HL-60/S4 (cell line): ENCODE data around the gene FRMD5.
"Not testable (repeated sequence)": the region's sequence is repeated elsewhere in the genome, so short reads cannot be mapped to it uniquely, and the experiment has no call there.

Experiments used
- in situ Hi-C: fragments of 300-500 bp; cut with MboI; formaldehyde crosslinking; loops from 2 replicates; pipeline ENCODE4 v1.14.3; 2022; ENCODE audit warnings: low sequenced_read_pairs

FRMD5 gene

GRCh38 chr15:43871835-43872234, 323.2 kb downstream of the FRMD5 start:
- in situ Hi-C loops: no loop called here

GRCh38 chr15:43868406-43868805, 326.7 kb downstream of the FRMD5 start:
- in situ Hi-C loops: no loop called here

GRCh38 chr15:43867096-43867495, 328.0 kb downstream of the FRMD5 start:
- in situ Hi-C loops: no loop called here

- in situ Hi-C loops: not testable (repeated sequence)
Observed at GRCh38 chr15:43866636-43867035, 328.4 kb downstream of the FRMD5 start.

- in situ Hi-C loops: no loop called here
Observed at GRCh38 chr15:43859546-43859945, 335.5 kb downstream of the FRMD5 start.

GRCh38 chr15:43854801-43855200, 340.3 kb downstream of the FRMD5 start:
- in situ Hi-C loops: no loop called here

- in situ Hi-C loops: no loop called here
Observed at GRCh38 chr15:43852607-43853006, 342.5 kb downstream of the FRMD5 start.

GRCh38 chr15:43851251-43851650, 343.8 kb downstream of the FRMD5 start:
- in situ Hi-C loops: no loop called here

- in situ Hi-C loops: no loop called here
Observed at GRCh38 chr15:43845421-43845820, 349.6 kb downstream of the FRMD5 start.

GRCh38 chr15:43832485-43832884, 362.6 kb downstream of the FRMD5 start:
- in situ Hi-C loops: not testable (repeated sequence)

- in situ Hi-C loops: not testable (repeated sequence)
Observed at GRCh38 chr15:43831519-43832052, 363.5 kb downstream of the FRMD5 start.

GRCh38 chr15:43830691-43831275, 364.3 kb downstream of the FRMD5 start:
- in situ Hi-C loops: not testable (repeated sequence)

GRCh38 chr15:43829951-43830540, 365.0 kb downstream of the FRMD5 start:
- in situ Hi-C loops: not testable (repeated sequence)

GRCh38 chr15:43828061-43828657, 366.9 kb downstream of the FRMD5 start:
- in situ Hi-C loops: no loop called here

- in situ Hi-C loops: no loop called here
Observed at GRCh38 chr15:43826508-43827341, 368.3 kb downstream of the FRMD5 start, which contains the start of gene WDR76. TSS of gene WDR76 (plus strand) at chr15:43827002. CDS start at chr15:43827033, 31 bp downstream.

GRCh38 chr15:43826029-43826507, 369.0 kb downstream of the FRMD5 start:
- in situ Hi-C loops: no loop called here

- in situ Hi-C loops: not testable (repeated sequence)
Observed at GRCh38 chr15:43825305-43825704, 369.8 kb downstream of the FRMD5 start.

- in situ Hi-C loops: no loop called here
Observed at GRCh38 chr15:43824302-43825246, 370.5 kb downstream of the FRMD5 start, which contains the start of gene MFAP1. TSS of gene MFAP1 (minus strand) at chr15:43824690. CDS start at chr15:43824569, 121 bp downstream.

GRCh38 chr15:43821505-43821904, 373.6 kb downstream of the FRMD5 start:
- in situ Hi-C loops: no loop called here
